ENCODE data around the gene BMPR1B. TPM values are rescaled to one million over a fixed set of nuclear protein-coding genes. Genes with fewer than 3 reads are reported as not detected.

BMPR1B gene
- total RNA-seq, 2 experiments from 2014 or later, result not detected

GRCh38 chr4:94746746-94747145, 11.0 kb upstream of the BMPR1B start:
- Mint-ChIP-seq H3K4me3 (no peak overlapping the region), H3K36me3 (ENCODE audit: low read depth) (no peaks in the 10 kb centered on the region), H3K4me1 (ENCODE audit: low read depth) (no peaks in the 10 kb centered on the region), H3K27me3 (no peaks in the 10 kb centered on the region), H3K9me3 (no peaks in the 10 kb centered on the region), H3K27ac (no peak overlapping the region)
- TF ChIP-seq CTCF (IDR thresholded peaks at IDR 0.05), result no peak
- no peak for ATAC-seq (ENCODE audit: poor library complexity)
- Histone ChIP-seq H3K27me3 (ENCODE audit: control insufficient read depth in 1 of 2, insufficient read depth in 2 of 2, low read length in 2 of 2) (no peaks in the 10 kb centered on the region), H3K9me3 (ENCODE audit: control insufficient read depth in 1 of 2, insufficient read depth in 1 of 2, low read length in 2 of 2) (no peaks in the 10 kb centered on the region), H3K4me3 (ENCODE audit: low read length) (no peak overlapping the region), H3K36me3 (ENCODE audit: insufficient read depth, low read length) (no peaks in the 10 kb centered on the region), H3K4me1 (ENCODE audit: insufficient read depth, low read length) (no peaks in the 10 kb centered on the region), H3K27ac (ENCODE audit: low read depth in 1 of 2, low read length in 2 of 2) (no peak overlapping the region)
- ChIA-PET CTCF (no interaction called here), POLR2A (no interaction called here)
- no peak for DNase-seq
- intact Hi-C loops (cut with DNase I, micrococcal nuclease), result no loop called here

GRCh38 chr4:94758141-94758699, 465 bp downstream of the BMPR1B start:
- Mint-ChIP-seq H3K27me3 (peaks cover 90% of the 10 kb centered on the region), H3K27ac (no peak overlapping the region), H3K36me3 (ENCODE audit: low read depth) (no peaks in the 10 kb centered on the region), H3K4me1 (ENCODE audit: low read depth) (peaks cover 15% of the 10 kb centered on the region), H3K9me3 (no peaks in the 10 kb centered on the region), H3K4me3 (no peak overlapping the region)
- no peak for TF ChIP-seq CTCF (IDR thresholded peaks at IDR 0.05)
- DNase-seq, result no peak
- no peak overlapping the region for H3K27ac ChIP-seq (ENCODE audit: low read depth in 1 of 2, low read length in 2 of 2)
- H3K27me3 ChIP-seq (ENCODE audit: control insufficient read depth in 1 of 2, insufficient read depth in 2 of 2, low read length in 2 of 2), result peaks cover 12 to 80% of the 10 kb centered on the region in 2 experiments
- ATAC-seq (ENCODE audit: poor library complexity), result no peak
- intact Hi-C loops (cut with DNase I, micrococcal nuclease), result no loop called here
- peaks cover 5% of the 10 kb centered on the region for H3K4me1 ChIP-seq (ENCODE audit: insufficient read depth, low read length)
- no peaks in the 10 kb centered on the region for H3K9me3 ChIP-seq (ENCODE audit: control insufficient read depth in 1 of 2, insufficient read depth in 1 of 2, low read length in 2 of 2)
- POLR2A ChIA-PET, result no interaction called here
- no peak overlapping the region for H3K4me3 ChIP-seq (ENCODE audit: low read length)
- CTCF ChIA-PET, result no interaction called here
- H3K36me3 ChIP-seq (ENCODE audit: insufficient read depth, low read length), result no peaks in the 10 kb centered on the region

GRCh38 chr4:94758700-94759399, 1.1 kb downstream of the BMPR1B start:
- peaks cover 87% of the 10 kb centered on the region for H3K27me3 Mint-ChIP-seq
- POLR2A ChIA-PET, result no interaction called here
- Histone ChIP-seq H3K4me3 (ENCODE audit: low read length) (no peak overlapping the region), H3K4me1 (ENCODE audit: insufficient read depth, low read length) (peaks cover 5% of the 10 kb centered on the region), H3K36me3 (ENCODE audit: insufficient read depth, low read length) (no peaks in the 10 kb centered on the region), H3K27ac (ENCODE audit: low read depth in 1 of 2, low read length in 2 of 2) (no peak overlapping the region), H3K9me3 (ENCODE audit: control insufficient read depth in 1 of 2, insufficient read depth in 1 of 2, low read length in 2 of 2) (no peaks in the 10 kb centered on the region), H3K27me3 (ENCODE audit: control insufficient read depth in 1 of 2, insufficient read depth in 2 of 2, low read length in 2 of 2) (peaks cover 12 to 74% of the 10 kb centered on the region in 2 experiments)
- no peaks in the 10 kb centered on the region for H3K9me3 Mint-ChIP-seq
- no peak overlapping the region for H3K27ac Mint-ChIP-seq
- intact Hi-C loops (cut with DNase I, micrococcal nuclease), result no loop called here
- CTCF ChIA-PET, result no interaction called here
- no peak for ATAC-seq (ENCODE audit: poor library complexity)
- H3K4me3 Mint-ChIP-seq, result peak overlapping the region; percentile 57
- no peak for DNase-seq
- TF ChIP-seq CTCF (IDR thresholded peaks at IDR 0.05), result no peak
- H3K4me1 Mint-ChIP-seq (ENCODE audit: low read depth), result peaks cover 15% of the 10 kb centered on the region
- H3K36me3 Mint-ChIP-seq (ENCODE audit: low read depth), result no peaks in the 10 kb centered on the region
